ENCODE data around the gene ZNF629.

ZNF629 gene

DNA sequence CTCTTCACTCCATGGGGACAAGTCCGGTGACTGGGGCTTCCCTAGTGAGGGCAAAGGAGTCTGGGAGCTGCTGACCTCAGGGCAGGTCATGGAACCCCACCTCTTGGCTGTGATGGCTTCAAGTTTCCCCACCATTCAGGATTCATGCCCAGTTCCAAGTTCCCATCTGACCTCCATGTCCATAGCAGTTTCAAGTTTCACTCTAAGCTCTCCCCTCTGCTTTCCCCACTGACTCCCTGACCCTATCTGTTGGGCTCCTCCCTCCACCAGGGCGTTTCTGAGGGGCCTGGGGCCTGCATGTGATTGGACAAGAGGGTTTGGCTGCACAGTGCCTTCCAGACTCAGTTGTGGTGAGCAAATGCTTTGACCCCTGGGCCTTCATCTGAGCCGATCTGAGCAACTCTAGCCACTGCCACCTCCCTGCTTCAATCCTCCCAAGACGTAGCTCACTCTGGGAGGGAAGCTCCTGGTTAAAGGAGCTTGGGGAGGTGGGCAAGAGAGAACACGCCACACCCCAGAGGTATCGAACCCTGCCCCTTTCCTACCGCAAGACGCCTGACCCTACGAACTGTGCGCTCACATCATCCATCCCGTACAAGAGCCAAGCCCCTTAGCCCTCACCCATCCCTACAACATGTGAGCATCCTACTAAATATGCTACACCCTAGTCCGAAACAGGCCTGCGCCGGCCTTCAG, 8.3 kb downstream of the ZNF629 start:
- Histone ChIP-seq H3K27ac (peak overlapping the region in 1 of 2 donors; percentile 13), H3K4me3 (no peak overlapping the region)
- TF ChIP-seq, protein P1, sequence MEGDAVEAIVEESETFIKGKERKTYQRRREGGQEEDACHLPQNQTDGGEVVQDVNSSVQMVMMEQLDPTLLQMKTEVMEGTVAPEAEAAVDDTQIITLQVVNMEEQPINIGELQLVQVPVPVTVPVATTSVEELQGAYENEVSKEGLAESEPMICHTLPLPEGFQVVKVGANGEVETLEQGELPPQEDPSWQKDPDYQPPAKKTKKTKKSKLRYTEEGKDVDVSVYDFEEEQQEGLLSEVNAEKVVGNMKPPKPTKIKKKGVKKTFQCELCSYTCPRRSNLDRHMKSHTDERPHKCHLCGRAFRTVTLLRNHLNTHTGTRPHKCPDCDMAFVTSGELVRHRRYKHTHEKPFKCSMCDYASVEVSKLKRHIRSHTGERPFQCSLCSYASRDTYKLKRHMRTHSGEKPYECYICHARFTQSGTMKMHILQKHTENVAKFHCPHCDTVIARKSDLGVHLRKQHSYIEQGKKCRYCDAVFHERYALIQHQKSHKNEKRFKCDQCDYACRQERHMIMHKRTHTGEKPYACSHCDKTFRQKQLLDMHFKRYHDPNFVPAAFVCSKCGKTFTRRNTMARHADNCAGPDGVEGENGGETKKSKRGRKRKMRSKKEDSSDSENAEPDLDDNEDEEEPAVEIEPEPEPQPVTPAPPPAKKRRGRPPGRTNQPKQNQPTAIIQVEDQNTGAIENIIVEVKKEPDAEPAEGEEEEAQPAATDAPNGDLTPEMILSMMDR (IDR thresholded peaks at IDR 0.05) = no peak
- DNase-seq (ENCODE audit: low spot score) = no peak

DNA sequence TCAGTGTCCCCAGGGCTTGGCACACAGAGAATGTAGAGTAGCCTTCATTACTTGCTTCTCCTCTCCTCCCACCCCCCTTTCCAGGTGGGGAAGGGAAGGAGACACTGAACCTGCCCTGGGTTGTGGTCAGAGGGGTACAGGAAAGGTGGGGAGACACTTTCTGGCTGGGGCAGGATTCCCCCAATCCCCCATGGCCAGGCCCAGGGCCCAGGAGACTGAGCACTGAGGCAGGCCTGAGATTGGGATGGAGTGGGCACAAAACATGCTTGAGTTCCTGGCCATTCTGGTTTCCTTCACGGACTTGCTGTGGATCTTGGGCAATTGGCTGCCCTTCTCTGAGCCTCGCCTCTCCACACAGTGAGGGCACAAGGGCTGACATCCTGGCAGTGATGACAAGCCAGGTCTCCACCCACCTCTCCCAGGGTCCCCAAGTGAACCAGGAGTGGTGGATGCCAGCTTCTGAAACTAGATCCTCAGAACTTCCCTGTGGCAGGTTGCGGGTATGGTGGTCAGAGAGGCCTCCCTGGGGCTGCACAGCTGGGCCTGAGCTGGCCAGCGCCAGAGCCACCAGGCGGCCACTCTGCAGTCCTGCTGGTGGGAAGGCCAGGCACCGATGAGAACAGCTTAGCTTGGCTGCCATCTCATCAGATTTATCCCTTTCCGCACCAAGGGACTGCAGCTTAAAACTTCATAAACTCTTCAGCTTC, 9.3 kb downstream of the ZNF629 start:
- peak overlapping the region in 1 of 2 donors; percentile 23 for H3K27ac ChIP-seq
- no peak for DNase-seq (ENCODE audit: low spot score)
- TF ChIP-seq, protein P1 (IDR thresholded peaks at IDR 0.05) = no peak

DNA sequence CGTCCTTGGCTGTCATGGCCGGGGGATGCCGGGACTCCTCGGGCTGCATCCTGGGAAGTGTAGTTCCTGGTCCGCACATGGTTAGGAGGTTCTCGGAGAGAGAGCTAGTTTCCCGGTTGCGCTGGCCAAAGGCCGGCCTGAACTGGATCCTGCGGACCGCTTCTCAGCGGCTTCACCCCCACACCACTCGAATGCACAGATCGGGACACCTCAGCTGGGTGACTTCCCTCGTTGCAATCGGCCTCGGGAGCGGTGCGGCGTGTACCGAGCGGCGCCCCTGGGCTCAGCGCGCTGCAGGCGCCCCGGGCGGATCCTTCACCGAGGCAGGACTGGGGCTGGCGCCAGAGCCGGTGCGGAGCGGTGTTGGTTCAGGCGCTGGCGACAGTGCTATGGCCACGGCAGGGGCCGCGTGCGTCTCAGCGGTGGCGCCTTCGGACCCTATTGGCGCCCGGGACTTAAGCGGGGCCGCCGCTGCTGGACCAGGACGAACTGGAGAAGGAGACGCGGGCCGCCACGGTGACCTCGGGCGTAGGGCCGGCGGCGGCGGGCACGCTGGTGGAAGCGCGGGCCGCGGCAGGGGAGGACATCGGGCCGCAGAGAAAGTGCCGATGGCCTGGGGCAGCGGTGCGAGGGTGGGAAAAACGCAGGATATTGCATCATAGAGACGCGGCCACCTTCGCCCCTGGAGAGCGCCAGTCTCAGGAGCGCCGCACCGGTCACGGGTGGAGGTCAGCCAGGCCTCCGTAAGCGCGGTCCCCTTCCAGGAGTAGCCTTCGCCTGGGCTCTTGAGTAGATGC, 11.4 kb downstream of the ZNF629 start:
- peak; percentile 88 for DNase-seq (ENCODE audit: low spot score)
- TF ChIP-seq, protein P1 (IDR thresholded peaks at IDR 0.05) = no peak
- Histone ChIP-seq H3K27ac (peak overlapping the region; percentile 65 to 88), H3K4me3 (peak overlapping the region; percentile 77)

More for the DNA sequence above, 9.3 kb downstream of the ZNF629 start:
- no peak overlapping the region for H3K4me3 ChIP-seq

DNA sequence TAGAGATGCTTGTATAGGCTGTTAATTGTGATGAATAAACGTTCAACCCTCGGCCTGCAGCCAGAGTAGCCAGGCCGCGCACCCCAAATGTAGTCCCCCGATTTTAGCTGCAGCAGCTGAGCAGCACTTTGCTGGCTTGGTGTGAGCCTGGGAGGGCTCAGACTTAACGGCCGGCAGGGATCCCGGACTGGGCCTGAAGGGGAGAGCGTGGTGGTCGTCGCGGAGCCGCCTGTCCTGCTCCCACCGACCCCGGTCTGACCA, 11.9 kb downstream of the ZNF629 start:
- Histone ChIP-seq H3K27ac (peak overlapping the region; percentile 65 to 88), H3K4me3 (peak overlapping the region; percentile 77)
- TF ChIP-seq, protein P1 (IDR thresholded peaks at IDR 0.05) = no peak
- no peak for DNase-seq (ENCODE audit: low spot score)

DNA sequence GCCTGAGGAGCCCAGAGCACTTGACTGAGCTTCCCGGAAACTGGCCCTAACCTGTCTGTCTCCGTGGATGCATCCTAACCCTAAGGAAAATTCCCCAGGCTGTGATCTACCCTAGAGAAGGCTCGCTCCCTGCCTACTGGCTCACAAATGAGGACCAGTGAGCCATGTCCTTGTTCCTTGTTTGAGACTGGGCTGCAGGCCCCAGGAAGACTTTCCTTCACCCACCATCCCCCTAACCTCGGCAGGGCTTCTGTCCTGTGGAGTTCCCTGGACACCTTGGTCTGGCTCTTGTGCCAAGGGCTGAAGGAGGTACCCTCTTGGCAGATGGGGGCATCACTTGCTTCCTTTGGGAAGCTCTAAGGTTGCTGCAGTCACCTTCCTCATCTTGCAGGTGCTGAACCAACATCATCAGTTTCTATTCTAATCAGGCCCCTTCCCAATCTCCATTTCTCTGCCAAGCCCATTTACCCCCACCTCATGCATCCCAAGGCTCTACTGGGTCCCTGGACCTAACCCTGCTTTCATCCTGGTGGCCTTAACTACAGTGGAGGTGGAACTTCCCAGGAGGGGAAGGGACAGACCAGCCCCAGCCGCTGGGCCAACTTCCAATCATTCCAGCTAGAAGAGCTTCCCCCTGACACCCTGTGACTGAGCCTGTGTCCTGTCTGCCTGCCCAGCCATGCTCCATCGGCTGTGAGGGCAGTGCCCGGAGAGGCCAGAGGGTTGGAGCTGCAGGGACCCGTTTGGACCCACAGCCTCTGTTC, 12.5 kb downstream of the ZNF629 start:
- TF ChIP-seq, protein P1 (IDR thresholded peaks at IDR 0.05) = no peak
- peak overlapping the region; percentile 65 to 88 for H3K27ac ChIP-seq
- peak; percentile 73 for DNase-seq (ENCODE audit: low spot score)
- H3K4me3 ChIP-seq = peak overlapping the region; percentile 77

DNA sequence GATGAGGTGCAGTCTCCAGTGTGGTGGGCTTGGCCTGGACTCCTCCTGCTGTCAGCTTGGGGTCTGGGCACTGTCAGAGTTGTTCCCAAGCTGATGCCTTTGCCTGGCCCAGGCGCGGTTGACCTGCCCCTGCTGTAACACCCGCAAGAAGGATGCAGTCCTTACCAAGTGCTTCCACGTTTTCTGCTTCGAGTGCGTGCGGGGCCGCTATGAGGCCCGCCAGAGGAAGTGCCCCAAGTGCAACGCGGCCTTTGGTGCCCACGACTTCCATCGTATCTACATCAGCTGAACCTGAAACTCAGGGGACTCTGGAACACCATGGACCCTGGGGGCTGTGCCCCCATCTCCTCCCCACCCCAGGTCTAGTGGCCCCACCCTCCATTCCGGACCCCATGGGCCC, 13.2 kb downstream of the ZNF629 start:
- Histone ChIP-seq H3K27ac (no peak overlapping the region), H3K4me3 (no peak overlapping the region)
- TF ChIP-seq, protein P1 (IDR thresholded peaks at IDR 0.05) = no peak
- DNase-seq (ENCODE audit: low spot score) = no peak

All from coronary artery (tissue), 2 donors.